KMS-11 (cell line): Measurements from ENCODE around the gene KCNJ5.

Experiments used
- H2AFZ ChIP-seq: fragments of 200-600 bp; sonication (generic); 2 replicates; pipeline ENCODE4 v1.6.1; 2016; ENCODE audit warnings: antibody characterized with exemption, mixed run types, low read depth
- H3K27ac ChIP-seq: fragments of 200-600 bp; sonication (generic); 2 replicates; pipeline ENCODE4 v1.6.1; 2016; ENCODE audit warnings: mild to moderate bottlenecking, mixed run types
- H3K27me3 ChIP-seq: fragments of 200-600 bp; sonication (generic); 2 replicates; pipeline ENCODE4 v1.6.1; 2017; ENCODE audit warnings: mild to moderate bottlenecking, low read depth, mixed run types, moderate library complexity; ENCODE audit not compliant: insufficient read depth
- H3K36me3 ChIP-seq: fragments of 200-600 bp; sonication (generic); 2 replicates; pipeline ENCODE4 v1.6.1; 2017; ENCODE audit warnings: mild to moderate bottlenecking, mixed run types; ENCODE audit not compliant: insufficient read depth
- H3K4me1 ChIP-seq: fragments of 200-600 bp; sonication (generic); 2 replicates; pipeline ENCODE4 v1.6.1; 2016; ENCODE audit warnings: mild to moderate bottlenecking, low read depth, mixed run types; ENCODE audit not compliant: poor library complexity, severe bottlenecking
- H3K4me2 ChIP-seq: fragments of 200-600 bp; sonication (generic); 2 replicates; pipeline ENCODE4 v1.7.0; 2016; ENCODE audit warnings: mild to moderate bottlenecking, mixed run types
- H3K4me3 ChIP-seq: fragments of 200-600 bp; sonication (generic); IDR thresholded peaks from 2 replicates; pipeline ENCODE4 v1.6.1; 2017; ENCODE audit warnings: low read depth, low read length, mixed read lengths; ENCODE audit not compliant: insufficient read depth
- H3K79me2 ChIP-seq: fragments of 200-600 bp; sonication (generic); 2 replicates; pipeline ENCODE4 v1.6.1; 2016; ENCODE audit warnings: low read depth, mixed run types; ENCODE audit not compliant: insufficient read depth
- H3K9ac ChIP-seq: fragments of 200-600 bp; sonication (generic); 2 replicates; pipeline ENCODE4 v1.6.1; 2016; ENCODE audit warnings: mild to moderate bottlenecking, mixed run types
- H4K20me1 ChIP-seq: fragments of 200-600 bp; sonication (generic); 2 replicates; pipeline ENCODE4 v1.6.1; 2016; ENCODE audit warnings: mild to moderate bottlenecking, mixed run types; ENCODE audit not compliant: insufficient read depth
- CTCF ChIP-seq: fragments of 200-600 bp; sonication (generic); conservative IDR thresholded peaks from 2 replicates; pipeline ENCODE4 v1.6.1; 2017; ENCODE audit warnings: low read depth, mild to moderate bottlenecking, antibody characterized with exemption, low read length, moderate library complexity, mixed read lengths

KCNJ5 gene

GRCh38 chr11:128968916-128969315 is 77.8 kb downstream of the KCNJ5 start:
- Histone ChIP-seq H3K9ac (no peak overlapping the region), H3K27me3 (no peaks in the 10 kb centered on the region), H3K4me1 (peaks cover 5% of the 10 kb centered on the region), H3K4me3 (no peak overlapping the region), H4K20me1 (no peaks in the 10 kb centered on the region), H3K79me2 (no peaks in the 10 kb centered on the region), H3K36me3 (no peaks in the 10 kb centered on the region), H3K27ac (no peak overlapping the region), H3K4me2 (no peak overlapping the region), H2AFZ (no peak overlapping the region)
- TF ChIP-seq CTCF: no peak
